Neural cell (in vitro differentiated cells): ENCODE measurements around the gene NOC2L. TPM values are rescaled to one million over a fixed set of nuclear protein-coding genes. Genes with fewer than 3 reads are reported as not detected.
"Not testable (repeated sequence)": the region's sequence is repeated elsewhere in the genome, so short reads cannot be mapped to it uniquely, and the experiment has no call there.

ENCODE experiments used
- H2AFZ ChIP-seq: fragments of 200-600, 300-800 bp; sonication (generic), shearing (Covaris generic); 2 replicates; pipeline ENCODE4 v1.6.0; 2014; ENCODE audit warnings: low read depth, mild to moderate bottlenecking, antibody characterized with exemption, low read length, moderate library complexity
- H3F3A ChIP-seq: fragments of 200-600 bp; shearing (Covaris generic); 2 replicates; pipeline ENCODE4 v1.6.1; 2016; ENCODE audit warnings: mild to moderate bottlenecking, moderate library complexity, mixed read lengths, antibody characterized with exemption, low read length; ENCODE audit not compliant: insufficient read depth, poor library complexity, severe bottlenecking
- H3K27ac ChIP-seq: fragments of 200-600, 300-800 bp; sonication (generic), shearing (Covaris generic); 2 replicates; pipeline ENCODE4 v1.5.1; 2014; ENCODE audit warnings: mild to moderate bottlenecking, low read length, moderate library complexity
- H3K27me3 ChIP-seq: fragments of 300-800, 200-600 bp; sonication (generic), shearing (Covaris generic); 2 replicates; pipeline ENCODE4 v1.6.0; 2014; ENCODE audit warnings: mild to moderate bottlenecking, low read depth, low read length, moderate library complexity; ENCODE audit not compliant: insufficient read depth
- H3K36me3 ChIP-seq: fragments of 300-800, 200-600 bp; sonication (generic), shearing (Covaris generic); 2 replicates; pipeline ENCODE4 v1.5.1; 2014; ENCODE audit warnings: mild to moderate bottlenecking, antibody characterized with exemption, low read length, moderate library complexity; ENCODE audit not compliant: insufficient read depth
- H3K4me2 ChIP-seq: fragments of 300-800, 200-600 bp; sonication (generic), shearing (Covaris generic); 2 replicates; pipeline ENCODE4 v1.6.0; 2014; ENCODE audit warnings: mild to moderate bottlenecking, low read length
- H3K4me3 ChIP-seq: fragments of 300-800, 200-600 bp; sonication (generic), shearing (Covaris generic); 2 replicates; pipeline ENCODE4 v1.5.1; 2014; ENCODE audit warnings: mild to moderate bottlenecking, low read length, moderate library complexity
- H3K79me2 ChIP-seq: fragments of 200-600 bp; shearing (Covaris generic); replicated peaks from 2 replicates; pipeline ENCODE4 v1.6.0; 2014; ENCODE audit warnings: mild to moderate bottlenecking, low read length, moderate library complexity; ENCODE audit not compliant: insufficient read depth
- H3K9ac ChIP-seq: fragments of 300-800, 200-600 bp; sonication (generic), shearing (Covaris generic); 2 replicates; pipeline ENCODE4 v1.6.1; 2016; ENCODE audit warnings: mild to moderate bottlenecking, low read length, mixed read lengths
- H3K9me2 ChIP-seq: fragments of 200-600 bp; shearing (Covaris generic); 2 replicates; pipeline ENCODE4 v1.6.1; 2016; ENCODE audit warnings: mild to moderate bottlenecking, low read length, mixed read lengths; ENCODE audit not compliant: insufficient read depth
- H3K9me3 ChIP-seq: fragments of 200-600, 300-800 bp; sonication (generic), shearing (Covaris generic); 2 replicates; pipeline ENCODE4 v1.6.1; 2016; ENCODE audit warnings: mild to moderate bottlenecking, mixed run types, low read length, moderate library complexity, mixed read lengths
- H4K20me1 ChIP-seq: fragments of 200-600 bp; shearing (Covaris generic); 2 replicates; pipeline ENCODE4 v1.6.1; 2016; ENCODE audit warnings: mild to moderate bottlenecking, mixed run types; ENCODE audit not compliant: insufficient read depth
- CTCF ChIP-seq: fragments of 450-650 bp; IDR thresholded peaks from 2 replicates; pipeline ENCODE4 v1.5.1; 2014; ENCODE audit warnings: antibody characterized with exemption, mild to moderate bottlenecking, moderate library complexity; ENCODE audit not compliant: poor library complexity, severe bottlenecking
- EP300 ChIP-seq: fragments of 450-650 bp; conservative IDR thresholded peaks from 2 replicates; pipeline ENCODE4 v1.6.1; 2014; ENCODE audit warnings: antibody characterized with exemption, mild to moderate bottlenecking, moderate library complexity; ENCODE audit not compliant: poor library complexity, severe bottlenecking
- EZH2 ChIP-seq: fragments of 200-600, 300-800 bp; shearing (Covaris generic), sonication (generic); IDR thresholded peaks from 2 replicates; pipeline ENCODE4 v1.6.1; 2014; ENCODE audit warnings: antibody characterized with exemption, low read length, borderline replicate concordance, mild to moderate bottlenecking; ENCODE audit not compliant: insufficient read depth, poor library complexity, severe bottlenecking
- MXI1 ChIP-seq: fragments of 450-650 bp; conservative IDR thresholded peaks from 2 replicates; pipeline ENCODE4 v1.6.1; 2014; ENCODE audit warnings: antibody characterized with exemption, mild to moderate bottlenecking; ENCODE audit not compliant: poor library complexity, severe bottlenecking
- POLR2AphosphoS5 ChIP-seq: IDR thresholded peaks from 2 replicates; pipeline ENCODE4 v1.6.1; 2012
- RAD21 ChIP-seq: fragments of 450-650 bp; conservative IDR thresholded peaks from 2 replicates; pipeline ENCODE4 v1.6.1; 2014; ENCODE audit warnings: antibody characterized with exemption, mild to moderate bottlenecking, moderate library complexity
- REST ChIP-seq: IDR thresholded peaks from 2 replicates; pipeline ENCODE4 v1.6.1; 2012; ENCODE audit warnings: borderline replicate concordance
- SMC3 ChIP-seq: fragments of 450-650 bp; conservative IDR thresholded peaks from 2 replicates; pipeline ENCODE4 v1.6.1; 2014; ENCODE audit warnings: antibody characterized with exemption, mild to moderate bottlenecking, moderate library complexity; ENCODE audit not compliant: poor library complexity
- TAF1 ChIP-seq: IDR thresholded peaks from 2 replicates; pipeline ENCODE4 v1.6.1; 2012; ENCODE audit warnings: low read depth
- polyA plus RNA-seq: library from polyadenylated mRNA; depleted of rRNA; stranded (reverse); fragments of >200 nt; gene quantifications from 2 replicates; pipeline ENCODE4 v1.2.3, GENCODE V29; 2014

NOC2L gene
- polyA plus RNA-seq, 1 donor from 2014 or later, result 77.2 TPM

- Histone ChIP-seq H3K4me2 (no peak overlapping the region), H3K9me2 (no peaks in the 10 kb centered on the region), H2AFZ (no peak overlapping the region), H3F3A (no peaks in the 10 kb centered on the region), H3K4me3 (no peak overlapping the region), H3K79me2 (no peaks in the 10 kb centered on the region), H3K9ac (no peak overlapping the region), H4K20me1 (no peaks in the 10 kb centered on the region), H3K27me3 (no peaks in the 10 kb centered on the region), H3K27ac (no peak overlapping the region), H3K36me3 (no peaks in the 10 kb centered on the region), H3K9me3 (no peaks in the 10 kb centered on the region)
- TF ChIP-seq RAD21 (no peak), TAF1 (no peak), EP300 (no peak), SMC3 (no peak), MXI1 (no peak)
Measured at GRCh38 chr1:995665-996633, 36.9 kb upstream of the NOC2L start.

GRCh38 chr1:994546-994945 lies 35.5 kb upstream of the NOC2L start:
- H3K9me2 ChIP-seq, H3K27me3 ChIP-seq, H3K4me3 ChIP-seq, H4K20me1 ChIP-seq, H3F3A ChIP-seq, H3K36me3 ChIP-seq, H3K9ac ChIP-seq, H3K9me3 ChIP-seq, H3K27ac ChIP-seq, H3K4me2 ChIP-seq, H3K79me2 ChIP-seq, H2AFZ ChIP-seq: not testable (repeated sequence)

- no peaks in the 10 kb centered on the region for H3K79me2 ChIP-seq
- no peaks in the 10 kb centered on the region for H3F3A ChIP-seq
- H3K4me2 ChIP-seq, result no peak overlapping the region
- TF ChIP-seq TAF1 (no peak), EZH2 (no peak), MXI1 (no peak), SMC3 (no peak), EP300 (no peak), CTCF (no peak), RAD21 (no peak), REST (no peak), POLR2AphosphoS5 (no peak)
- H2AFZ ChIP-seq, result no peak overlapping the region
- H3K9ac ChIP-seq, result no peak overlapping the region
- no peaks in the 10 kb centered on the region for H3K36me3 ChIP-seq
- no peaks in the 10 kb centered on the region for H3K9me3 ChIP-seq
- no peak overlapping the region for H3K27ac ChIP-seq
- no peak overlapping the region for H3K4me3 ChIP-seq
- no peaks in the 10 kb centered on the region for H3K27me3 ChIP-seq
- no peaks in the 10 kb centered on the region for H3K9me2 ChIP-seq
- no peaks in the 10 kb centered on the region for H4K20me1 ChIP-seq
Measured at GRCh38 chr1:993379-993995, 34.4 kb upstream of the NOC2L start.
